Measurements from ENCODE around the gene OR2AG2. TPM values are rescaled to one million over a fixed set of nuclear protein-coding genes. Genes with fewer than 3 reads are reported as not detected.
A peak's percentile ranks its signal among the peaks of the same experiment; 100 is the strongest.

OR2AG2 gene
- total RNA-seq, 4 donors from 2014 or later, result not detected

DNA sequence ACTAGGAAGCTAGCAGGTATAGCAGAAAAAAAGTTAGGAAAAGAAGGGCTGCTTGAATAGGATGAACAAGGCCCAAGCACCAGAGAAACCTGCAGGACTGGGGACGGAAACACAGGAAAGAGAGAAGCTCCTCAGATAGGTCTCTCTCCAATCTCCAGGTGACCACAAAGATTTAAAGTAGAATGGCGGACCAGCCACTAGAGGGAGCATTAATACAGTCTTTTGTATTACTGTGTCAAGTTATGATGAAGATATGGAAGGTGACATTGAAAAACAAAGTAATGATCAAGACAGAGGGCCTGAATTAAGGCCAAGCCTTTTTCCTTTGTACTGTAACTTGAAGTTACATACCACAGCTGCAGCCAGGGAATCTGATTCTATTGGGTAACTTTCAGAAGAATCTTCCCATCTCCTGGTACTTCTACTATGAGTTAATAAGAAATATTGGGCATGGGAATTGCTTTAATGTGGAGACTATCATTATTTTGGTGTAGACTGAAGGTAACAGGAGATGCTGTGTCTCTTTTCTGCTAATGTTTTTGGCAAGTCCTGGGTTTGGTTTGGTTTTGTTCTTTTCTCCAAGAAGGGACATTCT, 33.8 kb downstream of the OR2AG2 start:
- in situ Hi-C loops (cut with MboI; ENCODE audit: low sequenced_read_pairs in 4 of 4) (no loop called here), intact Hi-C loops (cut with DNase I; ENCODE audit: low total_unique reads) (no loop called here)
- Histone ChIP-seq H3K4me3 (no peak overlapping the region), H3K9me3 (no peaks in the 10 kb centered on the region), H3K27ac (no peak overlapping the region), H3K4me1 (no peaks in the 10 kb centered on the region), H3K36me3 (no peaks in the 10 kb centered on the region), H3K27me3 (no peaks in the 10 kb centered on the region)
- ATAC-seq (no peak), DNase-seq (no peak)
- TF ChIP-seq POLR2A (IDR thresholded peaks at IDR 0.05), result no peak
- TF ChIP-seq, protein P1, sequence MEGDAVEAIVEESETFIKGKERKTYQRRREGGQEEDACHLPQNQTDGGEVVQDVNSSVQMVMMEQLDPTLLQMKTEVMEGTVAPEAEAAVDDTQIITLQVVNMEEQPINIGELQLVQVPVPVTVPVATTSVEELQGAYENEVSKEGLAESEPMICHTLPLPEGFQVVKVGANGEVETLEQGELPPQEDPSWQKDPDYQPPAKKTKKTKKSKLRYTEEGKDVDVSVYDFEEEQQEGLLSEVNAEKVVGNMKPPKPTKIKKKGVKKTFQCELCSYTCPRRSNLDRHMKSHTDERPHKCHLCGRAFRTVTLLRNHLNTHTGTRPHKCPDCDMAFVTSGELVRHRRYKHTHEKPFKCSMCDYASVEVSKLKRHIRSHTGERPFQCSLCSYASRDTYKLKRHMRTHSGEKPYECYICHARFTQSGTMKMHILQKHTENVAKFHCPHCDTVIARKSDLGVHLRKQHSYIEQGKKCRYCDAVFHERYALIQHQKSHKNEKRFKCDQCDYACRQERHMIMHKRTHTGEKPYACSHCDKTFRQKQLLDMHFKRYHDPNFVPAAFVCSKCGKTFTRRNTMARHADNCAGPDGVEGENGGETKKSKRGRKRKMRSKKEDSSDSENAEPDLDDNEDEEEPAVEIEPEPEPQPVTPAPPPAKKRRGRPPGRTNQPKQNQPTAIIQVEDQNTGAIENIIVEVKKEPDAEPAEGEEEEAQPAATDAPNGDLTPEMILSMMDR (IDR thresholded peaks at IDR 0.05 in 4 of 5, conservative IDR thresholded peaks at IDR 0.05 in 1 of 5), result peak in 3 of 5 experiments; percentile 38 to 51 (median 46)

DNA sequence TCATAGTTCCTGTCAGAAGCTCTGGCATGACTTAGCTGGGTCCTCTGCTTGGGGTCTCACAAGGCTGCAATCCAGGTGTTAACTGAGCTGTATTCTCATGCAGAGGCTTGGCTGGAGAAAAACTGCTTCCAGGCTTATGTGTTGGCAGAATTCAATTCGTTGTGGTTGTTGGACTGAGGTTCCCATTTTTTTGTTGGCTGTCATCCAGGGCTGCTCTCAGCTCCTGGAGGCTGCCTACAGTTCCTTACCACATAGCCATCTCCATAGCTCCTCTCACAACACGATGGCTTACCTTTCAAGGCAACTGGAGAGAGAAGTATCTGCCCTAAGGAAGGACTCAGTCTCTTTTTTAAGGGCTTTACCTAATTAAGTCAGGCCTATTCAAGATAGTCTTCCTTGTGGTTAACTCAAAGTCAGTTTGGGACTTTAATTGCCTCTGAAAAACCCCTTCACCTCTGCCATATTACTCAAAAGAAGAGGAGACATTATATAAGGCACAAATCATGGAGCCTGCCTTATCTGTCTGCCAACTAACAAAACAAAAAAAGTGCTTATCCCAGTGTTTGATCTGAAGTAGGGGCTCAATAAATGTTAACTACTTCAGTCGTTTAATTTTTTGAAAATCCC, 35.2 kb downstream of the OR2AG2 start:
- H3K27me3 ChIP-seq, result no peaks in the 10 kb centered on the region
- intact Hi-C loops (cut with DNase I; ENCODE audit: low total_unique reads), result no loop called here
- no peak overlapping the region for H3K27ac ChIP-seq
- DNase-seq (no peak), ATAC-seq (no peak)
- TF ChIP-seq, protein P1 (IDR thresholded peaks at IDR 0.05 in 4 of 5, conservative IDR thresholded peaks at IDR 0.05 in 1 of 5), result no peak
- TF ChIP-seq POLR2A (IDR thresholded peaks at IDR 0.05), result no peak
- no peak overlapping the region for H3K4me3 ChIP-seq
- H3K4me1 ChIP-seq, result no peaks in the 10 kb centered on the region
- in situ Hi-C loops (cut with MboI; ENCODE audit: low sequenced_read_pairs in 4 of 4), result no loop called here
- no peaks in the 10 kb centered on the region for H3K9me3 ChIP-seq
- H3K36me3 ChIP-seq, result no peaks in the 10 kb centered on the region

DNA sequence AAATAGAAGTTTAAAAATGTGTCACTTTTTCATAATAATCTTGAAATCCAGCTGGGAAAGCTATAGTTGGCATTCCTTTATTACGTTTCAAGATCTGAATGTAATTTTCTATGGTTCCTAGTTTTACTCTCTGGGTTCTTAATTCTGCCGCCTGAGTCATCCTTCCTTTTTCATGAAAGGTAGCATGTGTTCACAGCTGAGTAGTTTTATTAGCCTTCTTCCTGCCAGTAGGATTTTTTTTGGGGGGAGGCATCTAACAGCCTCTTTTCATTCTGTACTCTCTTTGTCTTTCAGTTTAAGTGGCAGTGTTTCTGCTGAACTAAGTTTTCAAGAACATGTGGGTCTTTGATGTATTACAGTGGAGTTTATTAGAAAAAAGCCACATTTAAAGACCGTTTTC, 36.5 kb downstream of the OR2AG2 start:
- ATAC-seq, result no peak
- intact Hi-C loops (cut with DNase I; ENCODE audit: low total_unique reads) (no loop called here), in situ Hi-C loops (cut with MboI; ENCODE audit: low sequenced_read_pairs in 4 of 4) (no loop called here)
- H3K27ac ChIP-seq, result no peak overlapping the region
- H3K27me3 ChIP-seq, result no peaks in the 10 kb centered on the region
- no peaks in the 10 kb centered on the region for H3K9me3 ChIP-seq
- H3K4me3 ChIP-seq, result no peak overlapping the region
- H3K36me3 ChIP-seq, result no peaks in the 10 kb centered on the region
- TF ChIP-seq, protein P1 (IDR thresholded peaks at IDR 0.05 in 4 of 5, conservative IDR thresholded peaks at IDR 0.05 in 1 of 5), result no peak
- no peak for TF ChIP-seq POLR2A (IDR thresholded peaks at IDR 0.05)
- no peaks in the 10 kb centered on the region for H3K4me1 ChIP-seq
- no peak for DNase-seq

DNA sequence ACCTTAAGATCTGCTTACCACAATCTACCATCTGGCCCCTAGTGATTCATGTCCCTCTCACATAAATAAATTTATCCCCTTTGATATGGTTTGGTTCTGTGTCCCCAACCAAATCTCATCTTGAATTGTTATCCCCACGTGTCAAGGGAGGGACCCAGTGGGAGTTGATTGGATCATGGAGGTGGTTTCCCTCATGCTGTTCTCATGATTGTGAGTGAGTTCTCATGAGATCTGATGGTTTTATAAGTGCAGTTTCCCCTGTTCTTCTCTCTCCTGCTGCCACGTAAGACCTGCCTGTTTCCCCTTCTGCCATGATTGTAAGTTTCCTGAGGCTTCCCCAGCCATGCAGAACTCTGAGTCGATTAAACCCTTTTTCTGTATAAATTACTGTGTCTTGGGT, 37.2 kb downstream of the OR2AG2 start:
- intact Hi-C loops (cut with DNase I; ENCODE audit: low total_unique reads), result no loop called here
- Histone ChIP-seq H3K4me3 (no peak overlapping the region), H3K27me3 (no peaks in the 10 kb centered on the region), H3K9me3 (no peaks in the 10 kb centered on the region), H3K27ac (no peak overlapping the region), H3K36me3 (no peaks in the 10 kb centered on the region), H3K4me1 (no peaks in the 10 kb centered on the region)
- no peak for DNase-seq
- ATAC-seq, result no peak
- in situ Hi-C loops (cut with MboI; ENCODE audit: low sequenced_read_pairs in 4 of 4), result no loop called here
- TF ChIP-seq POLR2A (IDR thresholded peaks at IDR 0.05), result no peak
- TF ChIP-seq, protein P1 (IDR thresholded peaks at IDR 0.05 in 4 of 5, conservative IDR thresholded peaks at IDR 0.05 in 1 of 5), result no peak

Data from gastrocnemius medialis (tissue), 4 donors.